ENCODE measurements around the gene ACSL4.

ACSL4 gene

GRCh38 chrX:109776432-109776831 is 43.4 kb upstream of the ACSL4 start:
- H3K4me3 ChIP-seq (ENCODE audit: low read length, poor library complexity, severe bottlenecking), result no peak overlapping the region
- peaks cover 14% of the 10 kb centered on the region for H3K4me1 ChIP-seq (ENCODE audit: insufficient read depth, low read length, poor library complexity, severe bottlenecking)
- H4K20me1 ChIP-seq (ENCODE audit: insufficient read depth, low read length, poor library complexity, severe bottlenecking), result no peaks in the 10 kb centered on the region
- no peaks in the 10 kb centered on the region for H3K27me3 ChIP-seq (ENCODE audit: insufficient read depth, low read length, poor library complexity, severe bottlenecking)
- H2AFZ ChIP-seq (ENCODE audit: low read length), result no peak overlapping the region
- H3K36me3 ChIP-seq (ENCODE audit: insufficient read depth, low read length), result no peaks in the 10 kb centered on the region
- TF ChIP-seq CTCF (conservative IDR thresholded peaks at IDR 0.05; ENCODE audit: low read length) (no peak), EZH2phosphoT487 (IDR thresholded peaks at IDR 0.05; ENCODE audit: borderline replicate concordance) (no peak)
- H3K9me3 ChIP-seq (ENCODE audit: insufficient read depth, low read depth, low read length), result no peaks in the 10 kb centered on the region
- no peaks in the 10 kb centered on the region for H3F3A ChIP-seq (ENCODE audit: low read depth)
- no peak overlapping the region for H3K9ac ChIP-seq (ENCODE audit: low read depth, low read length, poor library complexity, severe bottlenecking)
- H3K79me2 ChIP-seq (ENCODE audit: insufficient read depth, low read length), result no peaks in the 10 kb centered on the region
- H3K9me2 ChIP-seq (replicated peaks; ENCODE audit: low read depth, low read length), result no peaks in the 10 kb centered on the region
- H3K4me2 ChIP-seq (ENCODE audit: low read depth, low read length, poor library complexity, severe bottlenecking), result no peak overlapping the region

- H4K20me1 ChIP-seq (ENCODE audit: insufficient read depth, low read length, poor library complexity, severe bottlenecking), result no peaks in the 10 kb centered on the region
- H3K27me3 ChIP-seq (ENCODE audit: insufficient read depth, low read length, poor library complexity, severe bottlenecking), result no peaks in the 10 kb centered on the region
- peaks cover 14% of the 10 kb centered on the region for H3K4me1 ChIP-seq (ENCODE audit: insufficient read depth, low read length, poor library complexity, severe bottlenecking)
- no peak overlapping the region for H3K4me3 ChIP-seq (ENCODE audit: low read length, poor library complexity, severe bottlenecking)
- H3F3A ChIP-seq (ENCODE audit: low read depth), result no peaks in the 10 kb centered on the region
- no peak overlapping the region for H3K9ac ChIP-seq (ENCODE audit: low read depth, low read length, poor library complexity, severe bottlenecking)
- TF ChIP-seq EZH2phosphoT487 (IDR thresholded peaks at IDR 0.05; ENCODE audit: borderline replicate concordance) (no peak), CTCF (conservative IDR thresholded peaks at IDR 0.05; ENCODE audit: low read length) (no peak)
- no peaks in the 10 kb centered on the region for H3K36me3 ChIP-seq (ENCODE audit: insufficient read depth, low read length)
- no peak overlapping the region for H3K4me2 ChIP-seq (ENCODE audit: low read depth, low read length, poor library complexity, severe bottlenecking)
- H3K9me2 ChIP-seq (replicated peaks; ENCODE audit: low read depth, low read length), result no peaks in the 10 kb centered on the region
- no peaks in the 10 kb centered on the region for H3K9me3 ChIP-seq (ENCODE audit: insufficient read depth, low read depth, low read length)
- H3K79me2 ChIP-seq (ENCODE audit: insufficient read depth, low read length), result no peaks in the 10 kb centered on the region
- H2AFZ ChIP-seq (ENCODE audit: low read length), result no peak overlapping the region
These were observed 42.3 kb upstream of the ACSL4 start for GRCh38 chrX:109775386-109775785.

GRCh38 chrX:109774706-109775105 is 41.6 kb upstream of the ACSL4 start:
- H4K20me1 ChIP-seq (ENCODE audit: insufficient read depth, low read length, poor library complexity, severe bottlenecking), result no peaks in the 10 kb centered on the region
- no peaks in the 10 kb centered on the region for H3K27me3 ChIP-seq (ENCODE audit: insufficient read depth, low read length, poor library complexity, severe bottlenecking)
- TF ChIP-seq CTCF (conservative IDR thresholded peaks at IDR 0.05; ENCODE audit: low read length) (no peak), EZH2phosphoT487 (IDR thresholded peaks at IDR 0.05; ENCODE audit: borderline replicate concordance) (no peak)
- H3K4me3 ChIP-seq (ENCODE audit: low read length, poor library complexity, severe bottlenecking), result no peak overlapping the region
- H3F3A ChIP-seq (ENCODE audit: low read depth), result no peaks in the 10 kb centered on the region
- no peak overlapping the region for H3K9ac ChIP-seq (ENCODE audit: low read depth, low read length, poor library complexity, severe bottlenecking)
- H3K36me3 ChIP-seq (ENCODE audit: insufficient read depth, low read length), result no peaks in the 10 kb centered on the region
- no peaks in the 10 kb centered on the region for H3K79me2 ChIP-seq (ENCODE audit: insufficient read depth, low read length)
- H3K9me3 ChIP-seq (ENCODE audit: insufficient read depth, low read depth, low read length), result no peaks in the 10 kb centered on the region
- peaks cover 14% of the 10 kb centered on the region for H3K4me1 ChIP-seq (ENCODE audit: insufficient read depth, low read length, poor library complexity, severe bottlenecking)
- H3K9me2 ChIP-seq (replicated peaks; ENCODE audit: low read depth, low read length), result no peaks in the 10 kb centered on the region
- H2AFZ ChIP-seq (ENCODE audit: low read length), result no peak overlapping the region
- no peak overlapping the region for H3K4me2 ChIP-seq (ENCODE audit: low read depth, low read length, poor library complexity, severe bottlenecking)

Measured in Loucy (cell line).